Measurements from ENCODE around the gene F2RL1. TPM values are rescaled to one million over a fixed set of nuclear protein-coding genes. Genes with fewer than 3 reads are reported as not detected.

F2RL1 gene
- total RNA-seq, 1 experiment from 2014 or later: 0.32 TPM

GRCh38 chr5:76849419-76850291, 30.8 kb downstream of the F2RL1 start, which contains the start of gene S100Z:
Gene S100Z (plus strand): TSS chr5:76850014. CDS start chr5:76875360, 25,346 bp downstream.
- BruUV-seq (replicated peaks): no TSS peak
- Histone ChIP-seq H3K36me3 (ENCODE audit: insufficient read depth, low read length, poor library complexity, severe bottlenecking) (no peaks in the 10 kb centered on the region), H3K9me3 (ENCODE audit: low read depth, low read length, poor library complexity, severe bottlenecking) (no peaks in the 10 kb centered on the region), H3K27ac (ENCODE audit: low read depth, low read length, poor library complexity, severe bottlenecking) (no peak within 1 kb of the TSS), H3K4me3 (ENCODE audit: low read depth, low read length, poor library complexity, severe bottlenecking) (no peak within 1 kb of the TSS), H3K4me1 (ENCODE audit: insufficient read depth, low read length, poor library complexity, severe bottlenecking) (no peaks in the 10 kb centered on the region), H3K27me3 (replicated peaks; ENCODE audit: insufficient read depth, low read depth, low read length, poor library complexity) (no peaks in the 10 kb centered on the region)
- POLR2A ChIA-PET (ENCODE audit: low non-redundant PET): no interaction called here
- no peak for DNase-seq (ENCODE audit: low spot score)
- CTCF ChIA-PET: no interaction called here
- TF ChIP-seq, protein P1, sequence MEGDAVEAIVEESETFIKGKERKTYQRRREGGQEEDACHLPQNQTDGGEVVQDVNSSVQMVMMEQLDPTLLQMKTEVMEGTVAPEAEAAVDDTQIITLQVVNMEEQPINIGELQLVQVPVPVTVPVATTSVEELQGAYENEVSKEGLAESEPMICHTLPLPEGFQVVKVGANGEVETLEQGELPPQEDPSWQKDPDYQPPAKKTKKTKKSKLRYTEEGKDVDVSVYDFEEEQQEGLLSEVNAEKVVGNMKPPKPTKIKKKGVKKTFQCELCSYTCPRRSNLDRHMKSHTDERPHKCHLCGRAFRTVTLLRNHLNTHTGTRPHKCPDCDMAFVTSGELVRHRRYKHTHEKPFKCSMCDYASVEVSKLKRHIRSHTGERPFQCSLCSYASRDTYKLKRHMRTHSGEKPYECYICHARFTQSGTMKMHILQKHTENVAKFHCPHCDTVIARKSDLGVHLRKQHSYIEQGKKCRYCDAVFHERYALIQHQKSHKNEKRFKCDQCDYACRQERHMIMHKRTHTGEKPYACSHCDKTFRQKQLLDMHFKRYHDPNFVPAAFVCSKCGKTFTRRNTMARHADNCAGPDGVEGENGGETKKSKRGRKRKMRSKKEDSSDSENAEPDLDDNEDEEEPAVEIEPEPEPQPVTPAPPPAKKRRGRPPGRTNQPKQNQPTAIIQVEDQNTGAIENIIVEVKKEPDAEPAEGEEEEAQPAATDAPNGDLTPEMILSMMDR (conservative IDR thresholded peaks at IDR 0.05; ENCODE audit: low read depth, low read length): no peak
- TF ChIP-seq EZH2 (IDR thresholded peaks at IDR 0.05; ENCODE audit: borderline replicate concordance, low read depth, low read length, poor library complexity, severe bottlenecking): no peak
- intact Hi-C loops (cut with micrococcal nuclease; ENCODE audit: unreplicated experiment): no loop called here

GRCh38 chr5:76850543-76851145, 31.8 kb downstream of the F2RL1 start:
- Histone ChIP-seq H3K36me3 (ENCODE audit: insufficient read depth, low read length, poor library complexity, severe bottlenecking) (no peaks in the 10 kb centered on the region), H3K9me3 (ENCODE audit: low read depth, low read length, poor library complexity, severe bottlenecking) (no peaks in the 10 kb centered on the region), H3K27ac (ENCODE audit: low read depth, low read length, poor library complexity, severe bottlenecking) (no peak overlapping the region), H3K27me3 (replicated peaks; ENCODE audit: insufficient read depth, low read depth, low read length, poor library complexity) (no peaks in the 10 kb centered on the region), H3K4me1 (ENCODE audit: insufficient read depth, low read length, poor library complexity, severe bottlenecking) (no peaks in the 10 kb centered on the region), H3K4me3 (ENCODE audit: low read depth, low read length, poor library complexity, severe bottlenecking) (no peak overlapping the region)
- CTCF ChIA-PET: no interaction called here
- no peak for DNase-seq (ENCODE audit: low spot score)
- no TSS peak for BruUV-seq (replicated peaks)
- POLR2A ChIA-PET (ENCODE audit: low non-redundant PET): no interaction called here
- TF ChIP-seq, protein P1 (conservative IDR thresholded peaks at IDR 0.05; ENCODE audit: low read depth, low read length): no peak
- no peak for TF ChIP-seq EZH2 (IDR thresholded peaks at IDR 0.05; ENCODE audit: borderline replicate concordance, low read depth, low read length, poor library complexity, severe bottlenecking)
- intact Hi-C loops (cut with micrococcal nuclease; ENCODE audit: unreplicated experiment): no loop called here

GRCh38 chr5:76851728-76852369, 33.0 kb downstream of the F2RL1 start:
- BruUV-seq (replicated peaks): no TSS peak

More at GRCh38 chr5:76851728-76852369, 33.0 kb downstream of the F2RL1 start:
- intact Hi-C loops (cut with micrococcal nuclease; ENCODE audit: unreplicated experiment): no loop called here
- TF ChIP-seq, protein P1 (conservative IDR thresholded peaks at IDR 0.05; ENCODE audit: low read depth, low read length): no peak
- no peak for TF ChIP-seq EZH2 (IDR thresholded peaks at IDR 0.05; ENCODE audit: borderline replicate concordance, low read depth, low read length, poor library complexity, severe bottlenecking)
- no peak overlapping the region for H3K4me3 ChIP-seq (ENCODE audit: low read depth, low read length, poor library complexity, severe bottlenecking)
- no peak for DNase-seq (ENCODE audit: low spot score)
- H3K27ac ChIP-seq (ENCODE audit: low read depth, low read length, poor library complexity, severe bottlenecking): no peak overlapping the region
- H3K9me3 ChIP-seq (ENCODE audit: low read depth, low read length, poor library complexity, severe bottlenecking): no peaks in the 10 kb centered on the region
- ChIA-PET CTCF (no interaction called here), POLR2A (ENCODE audit: low non-redundant PET) (no interaction called here)
- H3K36me3 ChIP-seq (ENCODE audit: insufficient read depth, low read length, poor library complexity, severe bottlenecking): no peaks in the 10 kb centered on the region
- H3K27me3 ChIP-seq (replicated peaks; ENCODE audit: insufficient read depth, low read depth, low read length, poor library complexity): no peaks in the 10 kb centered on the region
- H3K4me1 ChIP-seq (ENCODE audit: insufficient read depth, low read length, poor library complexity, severe bottlenecking): no peaks in the 10 kb centered on the region

Data from A673 (cell line).